OCI-LY1 (cell line): Measurements from ENCODE around the gene PRSS56.

Experiments used
- H2AFZ ChIP-seq: fragments of 200-600 bp; sonication (generic), shearing (Covaris generic); 2 replicates; pipeline ENCODE4 v1.6.0; 2014; ENCODE audit warnings: antibody characterized with exemption, mild to moderate bottlenecking, low read length
- H3F3A ChIP-seq: fragments of 200-600 bp; sonication (generic), shearing (Covaris generic); 2 replicates; pipeline ENCODE4 v1.6.0; 2014; ENCODE audit warnings: mild to moderate bottlenecking, antibody characterized with exemption, low read length, moderate library complexity; ENCODE audit not compliant: insufficient read depth
- H3K27ac ChIP-seq: fragments of 200-600 bp; sonication (generic); 2 replicates; pipeline ENCODE4 v1.5.1; 2014; ENCODE audit warnings: low read length, mixed run types, mild to moderate bottlenecking, low read depth; ENCODE audit not compliant: poor library complexity, severe bottlenecking
- H3K27me3 ChIP-seq: fragments of 200-600 bp; sonication (generic); 2 replicates; pipeline ENCODE4 v1.6.0; 2014; ENCODE audit warnings: antibody characterized with exemption, mild to moderate bottlenecking, low read length, moderate library complexity; ENCODE audit not compliant: insufficient read depth
- H3K36me3 ChIP-seq: fragments of 200-600 bp; sonication (generic); 2 replicates; pipeline ENCODE4 v1.6.1; 2014; ENCODE audit warnings: mild to moderate bottlenecking, antibody characterized with exemption, low read length, moderate library complexity, mixed read lengths; ENCODE audit not compliant: insufficient read depth
- H3K4me1 ChIP-seq: fragments of 200-600 bp; sonication (generic); 2 replicates; pipeline ENCODE4 v1.5.1; 2014; ENCODE audit warnings: mild to moderate bottlenecking, low read length, moderate library complexity; ENCODE audit not compliant: insufficient read depth, severe bottlenecking
- H3K4me2 ChIP-seq: fragments of 200-600 bp; sonication (generic), shearing (Covaris generic); 2 replicates; pipeline ENCODE4 v1.6.1; 2014; ENCODE audit warnings: low read length
- H3K4me3 ChIP-seq: fragments of 200-600 bp; sonication (generic); 2 replicates; pipeline ENCODE4 v1.5.1; 2014; ENCODE audit warnings: low read length, low read depth, mild to moderate bottlenecking, mixed read lengths; ENCODE audit not compliant: poor library complexity, severe bottlenecking
- H3K79me2 ChIP-seq: fragments of 200-600 bp; shearing (Covaris generic); 2 replicates; pipeline ENCODE4 v1.6.1; 2016; ENCODE audit warnings: mixed run types, low read length, mixed read lengths; ENCODE audit not compliant: insufficient read depth
- H3K9ac ChIP-seq: fragments of 200-600 bp; sonication (generic), shearing (Covaris generic); 2 replicates; pipeline ENCODE4 v1.6.1; 2014; ENCODE audit warnings: mild to moderate bottlenecking, low read length, mixed read lengths
- H3K9me2 ChIP-seq: fragments of 200-600 bp; sonication (generic), shearing (Covaris generic); 2 replicates; pipeline ENCODE4 v1.6.1; 2014; ENCODE audit warnings: low read depth, mild to moderate bottlenecking, low read length, mixed read lengths
- H3K9me3 ChIP-seq: fragments of 200-600 bp; shearing (Covaris generic); 2 replicates; pipeline ENCODE4 v1.6.1; 2014; ENCODE audit warnings: low read length, mixed read lengths
- H4K20me1 ChIP-seq: fragments of 200-600 bp; sonication (generic), shearing (Covaris generic); 2 replicates; pipeline ENCODE4 v1.6.0; 2016; ENCODE audit warnings: mild to moderate bottlenecking, low read length; ENCODE audit not compliant: insufficient read depth
- EZH2 ChIP-seq: fragments of 200-600 bp; sonication (generic), shearing (Covaris generic); IDR thresholded peaks from 2 replicates; pipeline ENCODE4 v1.8.0; 2017; ENCODE audit warnings: borderline replicate concordance, mixed run types, mild to moderate bottlenecking, antibody characterized with exemption, low read length, moderate library complexity, mixed read lengths
- TF ChIP-seq, protein P1 (sequence below): fragments of 200-600 bp; sonication (generic), shearing (Covaris generic); IDR thresholded peaks from 2 replicates; pipeline ENCODE4 v1.5.1; 2017; ENCODE audit warnings: mild to moderate bottlenecking, antibody characterized with exemption, low read length, moderate library complexity, mixed read lengths

Gene PRSS56

DNA sequence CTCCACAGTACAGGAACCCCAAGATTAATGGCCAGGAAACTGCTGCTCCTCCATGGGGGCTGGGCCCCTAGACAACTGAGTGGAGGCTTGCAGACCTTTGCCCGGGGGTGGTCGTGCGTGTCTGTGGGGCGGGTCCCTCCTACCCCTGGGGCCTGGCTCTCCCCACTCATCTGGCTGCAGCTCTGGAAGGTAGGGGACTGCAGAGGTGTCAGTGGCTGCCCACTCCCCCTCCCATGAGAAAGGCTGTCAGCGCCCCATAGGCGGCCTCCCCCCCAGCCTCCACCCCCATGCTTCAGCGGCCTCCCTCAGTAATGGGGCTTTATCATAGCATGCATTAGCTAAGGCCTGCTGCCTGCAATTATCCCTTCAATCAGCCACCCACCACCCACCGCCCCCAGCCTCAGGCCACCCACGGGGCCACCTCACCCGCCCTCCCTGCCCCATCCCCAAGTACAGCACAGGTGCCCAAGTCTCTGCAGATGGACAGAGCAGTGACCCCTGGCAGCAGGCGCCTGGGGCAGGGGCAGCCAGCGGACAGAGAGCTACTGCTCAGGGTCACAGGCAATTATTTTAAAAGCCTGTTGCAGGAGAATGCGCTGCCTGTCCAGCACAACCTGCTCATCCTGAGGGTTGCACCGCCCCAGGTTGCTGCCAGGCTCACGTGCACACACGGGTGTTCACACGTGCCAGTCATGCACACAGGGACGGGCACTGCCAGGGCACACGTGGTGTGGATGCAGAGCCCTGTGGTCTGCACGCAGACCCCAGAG is 23.5 kb upstream of the PRSS56 start:
- Histone ChIP-seq H3K9me2 (no peaks in the 10 kb centered on the region), H3K4me1 (no peaks in the 10 kb centered on the region), H3F3A (no peaks in the 10 kb centered on the region), H3K9ac (no peak overlapping the region), H3K4me3 (no peak overlapping the region), H3K9me3 (no peaks in the 10 kb centered on the region), H3K27ac (no peak overlapping the region), H2AFZ (no peak overlapping the region), H3K4me2 (no peak overlapping the region), H3K27me3 (no peaks in the 10 kb centered on the region; the same call in none of the 2 replicates), H3K79me2 (no peaks in the 10 kb centered on the region), H4K20me1 (no peaks in the 10 kb centered on the region), H3K36me3 (no peaks in the 10 kb centered on the region)
- no peak for TF ChIP-seq EZH2
- TF ChIP-seq, protein P1, sequence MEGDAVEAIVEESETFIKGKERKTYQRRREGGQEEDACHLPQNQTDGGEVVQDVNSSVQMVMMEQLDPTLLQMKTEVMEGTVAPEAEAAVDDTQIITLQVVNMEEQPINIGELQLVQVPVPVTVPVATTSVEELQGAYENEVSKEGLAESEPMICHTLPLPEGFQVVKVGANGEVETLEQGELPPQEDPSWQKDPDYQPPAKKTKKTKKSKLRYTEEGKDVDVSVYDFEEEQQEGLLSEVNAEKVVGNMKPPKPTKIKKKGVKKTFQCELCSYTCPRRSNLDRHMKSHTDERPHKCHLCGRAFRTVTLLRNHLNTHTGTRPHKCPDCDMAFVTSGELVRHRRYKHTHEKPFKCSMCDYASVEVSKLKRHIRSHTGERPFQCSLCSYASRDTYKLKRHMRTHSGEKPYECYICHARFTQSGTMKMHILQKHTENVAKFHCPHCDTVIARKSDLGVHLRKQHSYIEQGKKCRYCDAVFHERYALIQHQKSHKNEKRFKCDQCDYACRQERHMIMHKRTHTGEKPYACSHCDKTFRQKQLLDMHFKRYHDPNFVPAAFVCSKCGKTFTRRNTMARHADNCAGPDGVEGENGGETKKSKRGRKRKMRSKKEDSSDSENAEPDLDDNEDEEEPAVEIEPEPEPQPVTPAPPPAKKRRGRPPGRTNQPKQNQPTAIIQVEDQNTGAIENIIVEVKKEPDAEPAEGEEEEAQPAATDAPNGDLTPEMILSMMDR = no peak

DNA sequence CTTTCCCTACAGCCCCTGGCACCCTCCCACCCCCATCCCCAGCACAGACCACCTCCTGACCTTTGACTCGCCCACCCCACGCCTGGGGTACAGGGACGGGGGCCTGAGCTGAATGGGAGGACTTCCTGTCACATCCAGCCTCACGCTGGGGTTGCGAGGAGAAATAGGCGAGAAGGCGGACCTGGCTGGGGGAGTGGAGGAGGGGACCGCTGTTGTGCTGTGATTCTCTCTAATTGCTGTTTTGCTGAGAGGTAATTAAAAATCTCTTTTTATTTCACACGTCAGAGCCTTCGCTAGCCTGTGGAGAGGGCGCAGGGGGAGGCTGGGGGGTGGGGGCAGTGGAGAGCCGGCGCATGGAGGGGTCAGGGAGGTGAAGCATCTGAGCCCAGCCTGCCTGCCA is 22.8 kb upstream of the PRSS56 start:
- no peaks in the 10 kb centered on the region for H3K4me1 ChIP-seq
- no peaks in the 10 kb centered on the region for H3K9me3 ChIP-seq
- H3K36me3 ChIP-seq = no peaks in the 10 kb centered on the region
- H3K4me2 ChIP-seq = no peak overlapping the region
- no peaks in the 10 kb centered on the region for H3K9me2 ChIP-seq
- no peaks in the 10 kb centered on the region for H4K20me1 ChIP-seq
- no peak for TF ChIP-seq EZH2
- TF ChIP-seq, protein P1 = no peak
- H3K27ac ChIP-seq = no peak overlapping the region
- H3F3A ChIP-seq = no peaks in the 10 kb centered on the region
- no peak overlapping the region for H2AFZ ChIP-seq
- no peaks in the 10 kb centered on the region; the same call in none of the 2 replicates for H3K27me3 ChIP-seq
- no peaks in the 10 kb centered on the region for H3K79me2 ChIP-seq
- H3K4me3 ChIP-seq = no peak overlapping the region
- H3K9ac ChIP-seq = no peak overlapping the region

DNA sequence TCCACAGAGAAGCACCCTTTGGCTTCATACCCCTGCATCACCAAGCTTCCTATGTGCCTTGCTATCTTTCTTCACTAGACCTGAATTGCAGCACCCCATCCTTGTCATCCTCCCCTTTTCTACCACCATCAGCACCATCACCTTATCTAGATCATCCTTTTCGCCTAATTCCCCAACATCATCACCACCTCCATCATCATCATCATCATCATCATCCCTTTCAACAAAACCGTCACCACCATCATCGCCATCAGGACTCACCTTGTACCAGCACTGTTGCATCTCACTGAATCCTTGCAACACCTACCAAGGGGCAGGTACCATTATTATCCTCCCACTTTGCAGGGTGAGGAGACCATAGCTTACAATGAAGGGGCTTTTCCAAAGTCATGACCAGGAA is 21.7 kb upstream of the PRSS56 start:
- H2AFZ ChIP-seq = no peak overlapping the region
- H3K27ac ChIP-seq = no peak overlapping the region
- no peak overlapping the region for H3K4me3 ChIP-seq
- H3K79me2 ChIP-seq = no peaks in the 10 kb centered on the region
- H4K20me1 ChIP-seq = no peaks in the 10 kb centered on the region
- no peaks in the 10 kb centered on the region; the same call in none of the 2 replicates for H3K27me3 ChIP-seq
- no peak for TF ChIP-seq EZH2
- TF ChIP-seq, protein P1 = no peak
- no peak overlapping the region for H3K4me2 ChIP-seq
- no peak overlapping the region for H3K9ac ChIP-seq
- H3K4me1 ChIP-seq = no peaks in the 10 kb centered on the region
- no peaks in the 10 kb centered on the region for H3K9me3 ChIP-seq
- H3F3A ChIP-seq = no peaks in the 10 kb centered on the region
- no peaks in the 10 kb centered on the region for H3K36me3 ChIP-seq
- H3K9me2 ChIP-seq = no peaks in the 10 kb centered on the region
